Measurements from ENCODE around the gene SOX9. TPM values are rescaled to one million over a fixed set of nuclear protein-coding genes. Genes with fewer than 3 reads are reported as not detected.

Gene SOX9
- total RNA-seq, 1 experiment from 2014 or later: 31.1 TPM

- Histone ChIP-seq H3K27ac (ENCODE audit: low read depth, low read length, poor library complexity, severe bottlenecking) (no peak overlapping the region), H3K9me3 (ENCODE audit: low read depth, low read length, poor library complexity, severe bottlenecking) (no peaks in the 10 kb centered on the region), H3K4me3 (ENCODE audit: low read depth, low read length, poor library complexity, severe bottlenecking) (no peak overlapping the region), H3K36me3 (ENCODE audit: insufficient read depth, low read length, poor library complexity, severe bottlenecking) (no peaks in the 10 kb centered on the region), H3K27me3 (replicated peaks; ENCODE audit: insufficient read depth, low read depth, low read length, poor library complexity) (no peaks in the 10 kb centered on the region), H3K4me1 (ENCODE audit: insufficient read depth, low read length, poor library complexity, severe bottlenecking) (no peaks in the 10 kb centered on the region)
- BruUV-seq (replicated peaks): no TSS peak
- no peak for DNase-seq (ENCODE audit: low spot score)
- CTCF ChIA-PET: no interaction called here
- no peak for TF ChIP-seq CTCF (conservative IDR thresholded peaks at IDR 0.05; ENCODE audit: low read depth, low read length)
- no peak for TF ChIP-seq EZH2 (IDR thresholded peaks at IDR 0.05; ENCODE audit: borderline replicate concordance, low read depth, low read length, poor library complexity, severe bottlenecking)
- POLR2A ChIA-PET (ENCODE audit: low non-redundant PET): no interaction called here
- intact Hi-C loops (cut with micrococcal nuclease; ENCODE audit: unreplicated experiment): no loop called here
Measured at GRCh38 chr17:72093707-72094106, 27.1 kb upstream of the SOX9 start.

GRCh38 chr17:72095316-72095715, 25.5 kb upstream of the SOX9 start:
- no peak for TF ChIP-seq EZH2 (IDR thresholded peaks at IDR 0.05; ENCODE audit: borderline replicate concordance, low read depth, low read length, poor library complexity, severe bottlenecking)
- no peak for TF ChIP-seq CTCF (conservative IDR thresholded peaks at IDR 0.05; ENCODE audit: low read depth, low read length)
- no TSS peak for BruUV-seq (replicated peaks)

GRCh38 chr17:72097144-72097543, 23.7 kb upstream of the SOX9 start:
- no peak for DNase-seq (ENCODE audit: low spot score)

More at GRCh38 chr17:72095316-72095715, 25.5 kb upstream of the SOX9 start:
- no peak overlapping the region for H3K4me3 ChIP-seq (ENCODE audit: low read depth, low read length, poor library complexity, severe bottlenecking)
- H3K9me3 ChIP-seq (ENCODE audit: low read depth, low read length, poor library complexity, severe bottlenecking): no peaks in the 10 kb centered on the region
- no peaks in the 10 kb centered on the region for H3K4me1 ChIP-seq (ENCODE audit: insufficient read depth, low read length, poor library complexity, severe bottlenecking)
- no peak overlapping the region for H3K27ac ChIP-seq (ENCODE audit: low read depth, low read length, poor library complexity, severe bottlenecking)
- no peaks in the 10 kb centered on the region for H3K36me3 ChIP-seq (ENCODE audit: insufficient read depth, low read length, poor library complexity, severe bottlenecking)
- no peak for DNase-seq (ENCODE audit: low spot score)
- intact Hi-C loops (cut with micrococcal nuclease; ENCODE audit: unreplicated experiment): no loop called here
- POLR2A ChIA-PET (ENCODE audit: low non-redundant PET): interaction anchor here (0.6 kb wide), 1 partner anchor 76 kb away, joined by 3 read pairs; no protein-coding TSS in a partner anchor
- H3K27me3 ChIP-seq (replicated peaks; ENCODE audit: insufficient read depth, low read depth, low read length, poor library complexity): no peaks in the 10 kb centered on the region
- CTCF ChIA-PET: no interaction called here

More at GRCh38 chr17:72097144-72097543, 23.7 kb upstream of the SOX9 start:
- Histone ChIP-seq H3K4me3 (ENCODE audit: low read depth, low read length, poor library complexity, severe bottlenecking) (no peak overlapping the region), H3K27ac (ENCODE audit: low read depth, low read length, poor library complexity, severe bottlenecking) (no peak overlapping the region), H3K27me3 (replicated peaks; ENCODE audit: insufficient read depth, low read depth, low read length, poor library complexity) (no peaks in the 10 kb centered on the region), H3K36me3 (ENCODE audit: insufficient read depth, low read length, poor library complexity, severe bottlenecking) (no peaks in the 10 kb centered on the region), H3K4me1 (ENCODE audit: insufficient read depth, low read length, poor library complexity, severe bottlenecking) (no peaks in the 10 kb centered on the region), H3K9me3 (ENCODE audit: low read depth, low read length, poor library complexity, severe bottlenecking) (no peaks in the 10 kb centered on the region)
- intact Hi-C loops (cut with micrococcal nuclease; ENCODE audit: unreplicated experiment): no loop called here
- POLR2A ChIA-PET (ENCODE audit: low non-redundant PET): no interaction called here
- BruUV-seq (replicated peaks): no TSS peak
- CTCF ChIA-PET: no interaction called here
- TF ChIP-seq CTCF (conservative IDR thresholded peaks at IDR 0.05; ENCODE audit: low read depth, low read length) (no peak), EZH2 (IDR thresholded peaks at IDR 0.05; ENCODE audit: borderline replicate concordance, low read depth, low read length, poor library complexity, severe bottlenecking) (no peak)

Data from A673 (cell line).